HG02884 (cell line): ENCODE measurements around the gene TRPM2.

Experiments used
- ATAC-seq: cut with Tn5 transposase; IDR thresholded peaks from one replicate; pipeline ENCODE4 v1.9.1; 2021; ENCODE audit warnings: mild to moderate bottlenecking, moderate library complexity; ENCODE audit not compliant: unreplicated experiment

TRPM2 gene

GRCh38 chr21:44456214-44456914, 102.9 kb downstream of the TRPM2 start:
- no peak for ATAC-seq

DNA sequence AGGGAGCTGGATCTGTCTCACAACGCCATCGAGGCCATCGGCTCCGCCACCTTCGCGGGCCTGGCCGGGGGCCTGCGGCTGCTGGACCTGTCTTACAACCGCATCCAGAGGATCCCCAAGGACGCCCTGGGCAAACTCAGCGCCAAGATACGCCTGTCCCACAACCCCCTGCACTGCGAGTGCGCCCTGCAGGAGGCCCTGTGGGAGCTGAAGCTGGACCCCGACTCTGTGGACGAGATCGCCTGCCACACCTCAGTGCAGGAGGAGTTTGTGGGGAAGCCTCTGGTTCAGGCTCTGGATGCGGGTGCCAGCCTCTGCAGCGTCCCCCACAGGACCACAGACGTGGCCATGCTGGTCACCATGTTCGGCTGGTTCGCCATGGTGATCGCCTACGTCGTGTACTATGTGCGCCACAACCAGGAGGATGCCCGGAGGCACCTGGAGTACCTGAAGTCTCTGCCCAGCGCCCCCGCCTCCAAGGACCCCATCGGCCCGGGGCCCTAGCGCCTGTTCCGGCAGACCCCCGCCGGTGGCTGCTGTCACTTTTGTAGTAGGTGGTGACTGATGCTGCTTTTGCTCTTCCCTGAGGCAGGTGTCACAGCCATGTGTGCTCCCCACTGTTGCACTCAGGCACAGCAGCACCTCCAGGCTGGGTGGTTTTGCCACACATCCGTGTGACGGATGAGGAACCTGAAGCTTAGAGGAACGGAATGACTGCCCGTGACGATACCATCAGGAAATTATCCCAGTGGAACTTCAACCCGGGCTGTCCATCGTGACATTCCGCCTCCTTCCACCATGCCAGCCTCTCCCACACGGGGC, 103.7 kb downstream of the TRPM2 start:
- ATAC-seq, result no peak

- no peak for ATAC-seq
These were observed 105.7 kb downstream of the TRPM2 start for GRCh38 chr21:44458971-44459711.

GRCh38 chr21:44459712-44460440, 106.5 kb downstream of the TRPM2 start:
- ATAC-seq, result no peak

- ATAC-seq, result no peak
These were observed 107.0 kb downstream of the TRPM2 start for GRCh38 chr21:44460441-44460755.

DNA sequence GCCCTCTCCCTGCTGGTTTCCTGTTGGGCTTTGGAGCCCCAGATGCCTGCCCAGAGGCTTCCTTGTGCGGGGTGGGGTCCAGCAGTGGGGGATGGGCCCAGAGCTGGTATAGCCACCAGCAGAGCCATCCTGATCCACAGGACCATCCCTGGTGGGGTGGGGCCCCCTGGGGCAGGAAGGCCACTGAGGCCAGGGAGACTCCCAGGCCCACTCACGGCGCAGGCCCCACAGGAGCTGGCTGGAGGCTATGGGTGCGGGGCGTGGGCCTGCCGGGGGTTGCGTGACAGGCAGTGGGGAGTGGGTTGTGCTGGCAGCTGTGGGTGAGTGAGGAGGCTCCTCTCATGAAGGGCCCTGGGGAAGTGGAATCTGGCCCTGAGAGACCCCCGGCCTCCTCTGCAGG, 107.6 kb downstream of the TRPM2 start:
- ATAC-seq, result no peak

GRCh38 chr21:44461464-44462001, 108.1 kb downstream of the TRPM2 start:
- no peak for ATAC-seq

DNA sequence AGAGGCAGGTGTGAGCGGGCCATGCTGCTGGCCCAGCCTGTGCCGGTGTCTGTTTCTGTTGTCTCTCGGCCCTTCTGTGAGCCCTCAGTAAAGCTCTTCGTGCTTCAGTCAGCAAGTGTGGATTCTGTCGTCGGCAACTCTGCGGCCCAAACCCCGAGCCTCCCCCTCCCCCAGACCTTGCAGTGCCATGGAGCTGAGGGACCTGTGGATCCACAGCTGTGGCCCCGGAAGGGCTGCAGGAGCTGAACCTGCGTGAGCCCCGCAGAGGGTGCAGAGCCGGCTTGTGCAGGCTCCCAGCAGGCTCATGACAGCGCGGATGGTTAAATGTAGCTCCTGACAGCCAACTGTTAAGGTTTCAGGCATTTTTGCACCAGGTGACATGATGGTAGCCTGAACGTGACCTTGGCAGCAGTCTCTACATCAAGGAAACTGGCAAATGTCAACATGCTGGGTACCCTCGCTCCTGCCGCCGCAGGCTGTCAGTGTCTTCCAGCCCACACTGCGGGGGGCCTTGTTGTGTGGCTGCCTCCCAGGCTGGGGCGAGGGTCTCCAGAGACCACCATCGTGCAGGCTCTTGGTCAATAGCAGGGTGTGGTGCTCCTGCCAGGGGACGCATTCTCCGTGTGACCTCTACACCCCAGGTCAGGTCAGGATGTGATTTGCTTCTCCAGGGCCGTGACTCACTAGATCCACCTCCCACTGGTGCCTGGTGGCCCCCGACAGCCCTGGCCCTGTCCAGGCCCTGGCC, 108.8 kb downstream of the TRPM2 start:
- no peak for ATAC-seq

DNA sequence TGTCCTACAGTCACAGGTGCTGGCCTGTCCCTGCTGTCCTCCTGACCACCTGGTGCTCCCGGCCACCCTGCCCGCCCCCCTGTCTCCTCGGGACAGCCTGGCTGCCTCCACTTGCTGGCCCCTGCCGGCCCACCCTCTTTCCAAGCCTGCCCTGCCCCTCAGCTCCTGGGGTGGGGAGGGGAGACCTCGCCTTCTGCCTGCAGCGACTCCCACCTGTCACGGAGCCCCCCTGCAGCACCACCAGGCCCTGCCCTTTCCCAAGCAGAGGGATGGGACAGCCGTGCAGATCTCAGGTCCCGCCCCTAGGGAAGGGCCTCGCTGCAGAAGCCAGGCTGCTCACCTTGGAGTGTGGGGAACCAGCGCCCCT, 109.4 kb downstream of the TRPM2 start:
- ATAC-seq, result no peak

DNA sequence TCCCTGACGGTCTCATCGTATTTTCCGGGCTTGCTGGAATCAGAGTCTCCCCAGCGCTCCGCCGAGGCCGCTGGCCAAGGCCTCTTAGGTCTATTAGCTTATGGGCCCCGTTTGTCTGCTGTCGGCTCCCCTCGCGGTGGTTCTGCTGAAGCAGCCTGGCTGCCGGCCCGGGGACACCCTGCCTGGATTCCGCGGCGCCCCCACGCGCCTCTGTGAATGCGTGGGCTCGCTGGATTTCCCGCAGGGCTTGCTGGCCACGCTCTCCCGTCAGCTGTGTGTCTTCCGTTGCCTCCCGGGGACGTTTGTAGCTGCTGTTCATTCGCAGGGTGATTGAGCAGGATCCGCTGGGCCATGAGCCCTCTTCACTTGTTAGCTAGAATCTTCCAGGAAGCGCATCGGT, 110.3 kb downstream of the TRPM2 start:
- no peak for ATAC-seq

DNA sequence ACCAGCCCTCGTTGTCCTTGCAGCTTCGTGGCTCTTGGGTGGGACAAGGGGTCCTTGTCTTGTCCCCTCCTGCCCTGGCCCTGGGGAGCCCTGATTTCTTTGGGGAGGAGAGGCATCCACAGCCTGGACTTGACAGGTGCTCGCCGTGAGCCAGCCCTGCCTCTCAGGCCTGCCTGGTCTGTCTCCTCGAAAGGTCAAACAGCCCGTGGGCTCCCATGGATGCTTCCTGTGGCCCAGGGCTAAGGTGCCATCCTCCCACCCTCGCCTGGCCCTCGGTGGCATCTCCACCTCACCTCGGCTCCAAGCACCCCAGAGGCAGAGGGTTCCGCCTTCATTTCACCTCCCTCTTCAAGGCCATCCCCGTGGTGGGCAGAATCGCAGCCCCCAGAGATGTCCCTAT, 110.9 kb downstream of the TRPM2 start:
- no peak for ATAC-seq

GRCh38 chr21:44466351-44466954, 113.0 kb downstream of the TRPM2 start:
- ATAC-seq, result no peak

DNA sequence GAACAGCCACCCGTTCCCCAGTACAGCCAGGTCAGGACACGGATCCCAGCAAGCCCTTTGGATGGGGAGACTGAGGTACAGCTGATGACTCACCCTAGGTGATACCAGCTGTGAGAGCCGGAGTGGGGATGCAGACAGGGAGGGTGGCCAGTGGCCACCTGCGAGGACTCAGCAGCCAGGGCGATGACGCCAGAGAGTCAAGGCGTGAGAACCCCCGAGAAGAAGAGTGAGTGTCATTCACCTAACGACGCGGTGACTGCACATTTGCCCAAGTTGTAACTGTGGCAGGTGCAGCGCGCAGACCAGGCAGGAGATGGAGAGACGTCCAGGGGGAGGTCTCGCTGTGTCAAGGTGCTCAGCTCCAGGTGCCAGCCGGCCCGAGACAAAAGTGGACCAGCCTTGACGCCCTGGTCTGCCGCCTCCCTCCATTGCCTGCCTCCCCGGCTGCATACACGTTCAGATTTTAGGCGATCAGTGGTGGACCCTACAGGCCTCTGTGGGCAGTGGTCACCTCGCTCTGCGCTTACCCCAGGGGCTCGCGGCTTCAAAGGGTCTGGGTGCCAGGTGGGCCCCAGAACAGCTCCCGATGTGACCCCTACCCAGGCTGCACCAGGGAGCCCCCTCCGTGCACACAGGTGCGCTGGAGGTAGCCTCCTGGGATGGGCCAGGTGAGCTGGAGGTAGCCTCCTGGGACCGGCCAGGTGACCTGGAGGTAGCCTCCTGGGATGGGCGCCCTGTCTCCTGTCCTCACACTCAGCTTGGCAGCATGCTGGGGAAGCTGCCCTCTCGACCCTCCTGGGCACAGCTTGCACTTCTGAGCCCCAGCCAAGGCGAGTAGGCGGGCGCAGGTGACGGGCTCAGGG, 113.8 kb downstream of the TRPM2 start:
- ATAC-seq, result no peak

- no peak for ATAC-seq
These were observed 114.4 kb downstream of the TRPM2 start for GRCh38 chr21:44467859-44468195.

DNA sequence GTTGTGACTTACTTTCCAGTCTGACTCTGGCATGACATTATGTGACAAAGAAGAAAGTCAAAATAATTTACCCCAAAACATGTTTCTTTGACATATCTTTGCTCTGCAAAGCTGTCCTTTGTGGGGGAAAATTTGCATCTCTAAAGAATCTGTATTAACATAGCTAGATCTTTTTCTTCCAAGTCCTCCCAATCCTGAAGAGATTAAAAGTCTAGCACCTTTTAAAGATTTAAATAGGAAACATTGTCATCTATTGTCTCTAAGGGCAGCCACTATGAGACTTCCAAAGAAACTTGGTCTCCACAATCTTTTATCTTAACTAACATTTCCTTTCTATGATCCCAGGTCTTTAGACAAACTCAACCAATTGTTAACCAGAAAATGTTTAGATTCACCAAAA, 117.9 kb downstream of the TRPM2 start:
- no peak for ATAC-seq

- no peak for ATAC-seq
These were observed 118.6 kb downstream of the TRPM2 start for GRCh38 chr21:44471996-44472395.

DNA sequence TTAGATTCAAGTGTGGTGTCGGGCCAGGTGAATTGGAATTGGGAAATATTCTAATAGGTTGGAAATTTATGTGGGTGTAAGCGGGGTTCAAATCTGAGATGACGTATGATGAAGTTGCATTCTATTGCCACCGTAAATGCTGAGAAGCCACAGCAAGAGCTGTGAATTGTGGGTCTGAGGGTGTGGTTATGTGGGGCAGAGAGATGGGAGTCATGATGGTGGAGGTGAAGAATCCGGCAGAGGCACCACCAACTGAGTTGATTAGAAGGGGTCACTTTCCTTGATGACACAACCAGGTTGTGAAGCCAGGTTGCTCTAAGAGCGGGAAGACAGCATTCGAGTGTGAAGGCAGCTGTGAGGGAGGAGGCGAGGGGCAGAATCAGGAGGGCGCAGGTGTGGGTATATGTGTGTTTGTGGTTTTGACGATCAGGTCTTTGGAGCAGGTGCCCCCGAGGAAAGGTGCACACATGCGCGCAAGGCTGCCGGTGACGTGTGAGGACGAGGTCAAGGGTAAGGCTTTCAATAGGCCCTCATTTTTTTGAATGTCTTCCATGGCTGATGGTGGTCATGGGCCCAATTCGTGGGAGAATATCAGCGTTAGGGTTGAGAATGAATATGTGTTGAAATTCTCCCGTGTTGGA, 120.6 kb downstream of the TRPM2 start:
- no peak for ATAC-seq

GRCh38 chr21:44475266-44475845, 121.9 kb downstream of the TRPM2 start:
- ATAC-seq, result no peak
